HEK293 (cell line): ENCODE data around the gene TMEM35B.

Source experiments
- CTCF ChIA-PET: fragments of 350-600 bp; formaldehyde crosslinking; extraction: SDS; loops from one replicate; lab custom pipeline; 2021; ENCODE audit warnings: antibody characterized with exemption; lab: Yijun Ruan, JAX
- POLR2A ChIA-PET: fragments of 300-600 bp; formaldehyde crosslinking; extraction: SDS; loops from one replicate; lab custom pipeline; 2020; ENCODE audit warnings: antibody characterized with exemption, inconsistent platforms; lab: Yijun Ruan, JAX
- H3K27ac ChIP-seq: fragments of 200-500 bp; sonication (Bioruptor generic); 2 replicates; pipeline ENCODE4 v1.5.1; 2014; ENCODE audit warnings: low read depth, low read length, control low read depth, inconsistent platforms; ENCODE audit errors: extremely low read depth
- H3K36me3 ChIP-seq, 2 experiments: fragments of 200-500 bp in 1 of 2; sonication (Bioruptor generic) in 1 of 2; 1 replicate in 1 of 2; 2 replicates in 1 of 2; pipeline ENCODE4 v1.5.1; 2014 to 2017; ENCODE audit warnings: inconsistent platforms in 2 of 2, low read length in 2 of 2; ENCODE audit not compliant: control insufficient read depth in 2 of 2, insufficient read depth in 1 of 2
- H3K4me1 ChIP-seq: fragments of 200-500 bp; sonication (Bioruptor generic); 2 replicates; pipeline ENCODE4 v1.5.1; 2014; ENCODE audit warnings: mild to moderate bottlenecking, low read length, inconsistent platforms; ENCODE audit not compliant: control insufficient read depth, insufficient read depth
- H3K4me3 ChIP-seq: 2 replicates; pipeline ENCODE4 v1.5.1; 2011; ENCODE audit warnings: low read depth, mild to moderate bottlenecking, control low read depth, low read length, moderate library complexity
- H3K9me3 ChIP-seq: fragments of 200-500 bp; sonication (Bioruptor generic); 2 replicates; pipeline ENCODE4 v1.5.1; 2014; ENCODE audit warnings: low read depth, low read length, inconsistent platforms; ENCODE audit not compliant: control insufficient read depth, insufficient read depth
- GLIS1 ChIP-seq: fragments of 450-650 bp; formaldehyde crosslinking; IDR thresholded peaks from 2 replicates; pipeline ENCODE4 v1.5.1; 2016; ENCODE audit warnings: missing biosample characterization, missing genetic modification characterization
- KLF1 ChIP-seq: fragments of 450-650 bp; formaldehyde crosslinking; IDR thresholded peaks from 2 replicates; pipeline ENCODE4 v1.5.1; 2016; ENCODE audit warnings: missing biosample characterization, missing genetic modification characterization
- KLF10 ChIP-seq: fragments of 450-650 bp; IDR thresholded peaks from 2 replicates; pipeline ENCODE4 v1.5.1; 2018; ENCODE audit warnings: missing biosample characterization, mild to moderate bottlenecking, missing genetic modification characterization
- KLF16 ChIP-seq: fragments of 450-650 bp; formaldehyde crosslinking; IDR thresholded peaks from 2 replicates; pipeline ENCODE4 v1.5.1; 2017; ENCODE audit warnings: missing biosample characterization, missing genetic modification characterization
- KLF8 ChIP-seq: fragments of 450-650 bp; formaldehyde crosslinking; IDR thresholded peaks from 2 replicates; pipeline ENCODE4 v1.5.1; 2016; ENCODE audit warnings: missing biosample characterization, missing genetic modification characterization
- SCRT1 ChIP-seq: fragments of 450-650 bp; formaldehyde crosslinking; IDR thresholded peaks from 2 replicates; pipeline ENCODE4 v1.5.1; 2016; ENCODE audit warnings: missing biosample characterization, missing genetic modification characterization, borderline replicate concordance
- SETDB1 ChIP-seq: IDR thresholded peaks from one replicate; pipeline ENCODE4 v1.6.1; 2017; ENCODE audit warnings: mild to moderate bottlenecking, low read length, moderate library complexity, mixed read lengths; ENCODE audit not compliant: insufficient read length
- SP3 ChIP-seq: fragments of 450-650 bp; formaldehyde crosslinking; IDR thresholded peaks from 2 replicates; pipeline ENCODE4 v1.5.1; 2016; ENCODE audit warnings: missing biosample characterization, missing genetic modification characterization
- ZNF112 ChIP-seq: fragments of 450-650 bp; formaldehyde crosslinking; IDR thresholded peaks from 2 replicates; pipeline ENCODE4 v1.5.0; 2017; ENCODE audit warnings: missing biosample characterization, missing genetic modification characterization
- ZNF155 ChIP-seq: fragments of 450-650 bp; formaldehyde crosslinking; IDR thresholded peaks from 2 replicates; pipeline ENCODE4 v1.5.1; 2016; ENCODE audit warnings: missing biosample characterization, missing genetic modification characterization
- ZNF169 ChIP-seq: fragments of 450-650 bp; formaldehyde crosslinking; IDR thresholded peaks from 2 replicates; pipeline ENCODE4 v1.5.1; 2016; ENCODE audit warnings: missing biosample characterization, missing genetic modification characterization
- ZNF2 ChIP-seq: fragments of 450-650 bp; formaldehyde crosslinking; IDR thresholded peaks from 2 replicates; pipeline ENCODE4 v1.5.1; 2016; ENCODE audit warnings: missing biosample characterization, missing genetic modification characterization
- ZNF211 ChIP-seq: fragments of 450-650 bp; formaldehyde crosslinking; IDR thresholded peaks from 2 replicates; pipeline ENCODE4 v1.5.1; 2016; ENCODE audit warnings: low read depth, missing biosample characterization, missing genetic modification characterization
- ZNF302 ChIP-seq: fragments of 450-650 bp; formaldehyde crosslinking; IDR thresholded peaks from 2 replicates; pipeline ENCODE4 v1.5.1; 2016; ENCODE audit warnings: missing biosample characterization, missing genetic modification characterization, low read depth
- ZNF391 ChIP-seq: fragments of 450-650 bp; formaldehyde crosslinking; IDR thresholded peaks from 2 replicates; pipeline ENCODE4 v1.5.1; 2016; ENCODE audit warnings: low read depth, missing biosample characterization, missing genetic modification characterization, borderline replicate concordance
- ZNF544 ChIP-seq: fragments of 450-650 bp; formaldehyde crosslinking; IDR thresholded peaks from 2 replicates; pipeline ENCODE4 v1.5.0; 2017; ENCODE audit warnings: missing biosample characterization, missing genetic modification characterization
- ZNF558 ChIP-seq: fragments of 450-650 bp; formaldehyde crosslinking; IDR thresholded peaks from 2 replicates; pipeline ENCODE4 v1.5.1; 2016; ENCODE audit warnings: missing biosample characterization, missing genetic modification characterization
- ZNF768 ChIP-seq: fragments of 450-650 bp; formaldehyde crosslinking; IDR thresholded peaks from 2 replicates; pipeline ENCODE4 v1.5.1; 2018; ENCODE audit warnings: missing biosample characterization, mild to moderate bottlenecking, missing genetic modification characterization
- ZSCAN16 ChIP-seq: fragments of 450-650 bp; formaldehyde crosslinking; IDR thresholded peaks from 2 replicates; pipeline ENCODE4 v1.5.1; 2016; ENCODE audit warnings: missing biosample characterization, missing genetic modification characterization
- ZXDB ChIP-seq: fragments of 450-650 bp; formaldehyde crosslinking; IDR thresholded peaks from 2 replicates; pipeline ENCODE4 v1.5.1; 2016; ENCODE audit warnings: missing biosample characterization, missing genetic modification characterization
- TF ChIP-seq, protein P1 (sequence below): fragments of 450-650 bp; formaldehyde crosslinking; IDR thresholded peaks from 2 replicates; pipeline ENCODE4 v1.5.1; 2016; ENCODE audit warnings: missing biosample characterization, missing genetic modification characterization
- TF ChIP-seq, protein P2 (sequence below): fragments of 450-650 bp; formaldehyde crosslinking; IDR thresholded peaks from 2 replicates; pipeline ENCODE4 v1.5.1; 2016; ENCODE audit warnings: missing biosample characterization, missing genetic modification characterization
- TF ChIP-seq, protein P3 (sequence below): fragments of 450-650 bp; formaldehyde crosslinking; IDR thresholded peaks from 2 replicates; pipeline ENCODE4 v1.5.1; 2017; ENCODE audit warnings: missing biosample characterization, missing genetic modification characterization
- TF ChIP-seq, protein P4 (sequence below): fragments of 450-650 bp; formaldehyde crosslinking; IDR thresholded peaks from 2 replicates; pipeline ENCODE4 v1.5.1; 2016; ENCODE audit warnings: missing biosample characterization, missing genetic modification characterization
- TF ChIP-seq, protein P5 (sequence below): fragments of 450-650 bp; formaldehyde crosslinking; IDR thresholded peaks from 2 replicates; pipeline ENCODE4 v1.5.1; 2017; ENCODE audit warnings: missing biosample characterization, missing genetic modification characterization
- TF ChIP-seq, protein P6 (sequence below): sonication (generic); formaldehyde crosslinking; IDR thresholded peaks from 2 replicates; pipeline ENCODE4 v1.8.1; 2022; ENCODE audit warnings: mild to moderate bottlenecking, moderate library complexity, missing genetic modification reagents

The TMEM35B gene

DNA sequence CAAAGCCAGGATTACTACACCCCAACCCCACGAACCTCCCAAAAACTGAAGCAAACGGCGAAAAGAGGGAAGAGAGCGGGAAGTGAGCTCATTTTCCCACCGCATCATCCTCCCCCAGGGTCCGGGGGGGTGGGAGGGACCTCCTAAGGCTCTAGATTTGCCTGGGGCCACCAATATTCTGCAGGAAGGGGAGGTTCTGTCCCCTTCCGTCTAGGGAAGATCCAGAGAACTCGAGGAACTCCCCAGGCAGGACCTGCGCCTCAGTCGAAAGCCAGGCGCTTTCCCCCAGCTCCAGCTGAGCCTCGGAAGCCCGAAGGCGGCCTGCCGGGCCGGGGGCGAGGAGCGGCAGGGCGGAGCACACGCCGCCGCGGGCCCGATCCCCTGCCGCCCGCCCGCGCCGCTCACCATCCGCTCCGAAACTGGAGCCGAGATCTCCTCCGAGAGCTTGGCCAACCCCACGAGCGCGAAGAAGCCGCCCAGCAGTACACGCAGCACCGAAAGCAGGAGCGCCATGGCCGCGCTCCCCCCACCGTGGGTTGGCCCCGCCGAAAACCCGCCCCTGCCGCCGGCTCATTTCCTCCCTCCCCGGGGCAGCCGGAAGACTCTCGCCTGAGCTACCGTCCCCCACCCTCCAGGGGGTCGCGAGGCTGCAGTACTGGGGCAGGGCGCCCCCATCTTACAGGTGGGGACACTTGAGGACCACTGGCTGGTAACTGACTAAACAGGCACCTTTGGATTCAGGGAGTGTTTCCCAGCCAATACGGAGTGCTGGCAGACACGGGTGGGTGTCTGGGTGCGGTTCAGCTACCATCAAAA, at the start of gene TMEM35B:
Gene TMEM35B (minus strand): TSS at position 555 of the 816 bp plus-strand sequence. CDS start 42 bp downstream, at position 513.
- Histone ChIP-seq H3K9me3 (no peaks in the 10 kb centered on the region), H3K36me3 (peaks cover 0 to 23% of the 10 kb centered on the region in 2 experiments; a peak in 2 of 3 replicates), H3K4me1 (peaks cover 8% of the 10 kb centered on the region), H3K4me3 (peak within 1 kb of the TSS; percentile 74), H3K27ac (peak within 1 kb of the TSS; percentile 81; the same call in 1 of the 2 replicates)
- CTCF ChIA-PET, result interaction anchor here (0.6 to 1.3 kb wide), 3 partner anchors 118 to 132 kb away, joined by 3 to 6 read pairs (median 4); no protein-coding TSS in a partner anchor
- POLR2A ChIA-PET, result interaction anchor here (0.6 to 1.8 kb wide), 18 partner anchors 8 to 785 kb away, joined by 3 to 15 read pairs (median 6); partner anchors contain the start of genes CLSPN, SMIM12, ZMYM1 and ZMYM6
- TF ChIP-seq KLF10, result no peak
- TF ChIP-seq ZNF2 (tag by site-specific recombination), result peak; percentile 54; the same call in 1 of the 2 replicates
- TF ChIP-seq, protein P1, sequence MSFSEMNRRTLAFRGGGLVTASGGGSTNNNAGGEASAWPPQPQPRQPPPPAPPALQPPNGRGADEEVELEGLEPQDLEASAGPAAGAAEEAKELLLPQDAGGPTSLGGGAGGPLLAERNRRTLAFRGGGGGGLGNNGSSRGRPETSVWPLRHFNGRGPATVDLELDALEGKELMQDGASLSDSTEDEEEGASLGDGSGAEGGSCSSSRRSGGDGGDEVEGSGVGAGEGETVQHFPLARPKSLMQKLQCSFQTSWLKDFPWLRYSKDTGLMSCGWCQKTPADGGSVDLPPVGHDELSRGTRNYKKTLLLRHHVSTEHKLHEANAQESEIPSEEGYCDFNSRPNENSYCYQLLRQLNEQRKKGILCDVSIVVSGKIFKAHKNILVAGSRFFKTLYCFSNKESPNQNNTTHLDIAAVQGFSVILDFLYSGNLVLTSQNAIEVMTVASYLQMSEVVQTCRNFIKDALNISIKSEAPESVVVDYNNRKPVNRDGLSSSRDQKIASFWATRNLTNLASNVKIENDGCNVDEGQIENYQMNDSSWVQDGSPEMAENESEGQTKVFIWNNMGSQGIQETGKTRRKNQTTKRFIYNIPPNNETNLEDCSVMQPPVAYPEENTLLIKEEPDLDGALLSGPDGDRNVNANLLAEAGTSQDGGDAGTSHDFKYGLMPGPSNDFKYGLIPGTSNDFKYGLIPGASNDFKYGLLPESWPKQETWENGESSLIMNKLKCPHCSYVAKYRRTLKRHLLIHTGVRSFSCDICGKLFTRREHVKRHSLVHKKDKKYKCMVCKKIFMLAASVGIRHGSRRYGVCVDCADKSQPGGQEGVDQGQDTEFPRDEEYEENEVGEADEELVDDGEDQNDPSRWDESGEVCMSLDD (tag by site-specific recombination), result peak; percentile 73; the same call in 1 of the 2 replicates
- TF ChIP-seq ZNF211 (tag by site-specific recombination), result no peak
- TF ChIP-seq, protein P2, sequence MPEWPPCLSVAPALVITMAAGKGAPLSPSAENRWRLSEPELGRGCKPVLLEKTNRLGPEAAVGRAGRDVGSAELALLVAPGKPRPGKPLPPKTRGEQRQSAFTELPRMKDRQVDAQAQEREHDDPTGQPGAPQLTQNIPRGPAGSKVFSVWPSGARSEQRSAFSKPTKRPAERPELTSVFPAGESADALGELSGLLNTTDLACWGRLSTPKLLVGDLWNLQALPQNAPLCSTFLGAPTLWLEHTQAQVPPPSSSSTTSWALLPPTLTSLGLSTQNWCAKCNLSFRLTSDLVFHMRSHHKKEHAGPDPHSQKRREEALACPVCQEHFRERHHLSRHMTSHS (tag by site-specific recombination), result no peak
- TF ChIP-seq KLF1 (tag by site-specific recombination), result peak; percentile 41
- no peak for TF ChIP-seq SETDB1
- peak; percentile 72 for TF ChIP-seq SP3 (tag by site-specific recombination)
- TF ChIP-seq ZXDB, result peak; percentile 87
- no peak for TF ChIP-seq ZNF558 (tag by site-specific recombination)
- TF ChIP-seq KLF16 (tag by site-specific recombination), result 0 out of 2 replicates have a peak, but pooled peaks have one; percentile 42
- TF ChIP-seq, protein P3, sequence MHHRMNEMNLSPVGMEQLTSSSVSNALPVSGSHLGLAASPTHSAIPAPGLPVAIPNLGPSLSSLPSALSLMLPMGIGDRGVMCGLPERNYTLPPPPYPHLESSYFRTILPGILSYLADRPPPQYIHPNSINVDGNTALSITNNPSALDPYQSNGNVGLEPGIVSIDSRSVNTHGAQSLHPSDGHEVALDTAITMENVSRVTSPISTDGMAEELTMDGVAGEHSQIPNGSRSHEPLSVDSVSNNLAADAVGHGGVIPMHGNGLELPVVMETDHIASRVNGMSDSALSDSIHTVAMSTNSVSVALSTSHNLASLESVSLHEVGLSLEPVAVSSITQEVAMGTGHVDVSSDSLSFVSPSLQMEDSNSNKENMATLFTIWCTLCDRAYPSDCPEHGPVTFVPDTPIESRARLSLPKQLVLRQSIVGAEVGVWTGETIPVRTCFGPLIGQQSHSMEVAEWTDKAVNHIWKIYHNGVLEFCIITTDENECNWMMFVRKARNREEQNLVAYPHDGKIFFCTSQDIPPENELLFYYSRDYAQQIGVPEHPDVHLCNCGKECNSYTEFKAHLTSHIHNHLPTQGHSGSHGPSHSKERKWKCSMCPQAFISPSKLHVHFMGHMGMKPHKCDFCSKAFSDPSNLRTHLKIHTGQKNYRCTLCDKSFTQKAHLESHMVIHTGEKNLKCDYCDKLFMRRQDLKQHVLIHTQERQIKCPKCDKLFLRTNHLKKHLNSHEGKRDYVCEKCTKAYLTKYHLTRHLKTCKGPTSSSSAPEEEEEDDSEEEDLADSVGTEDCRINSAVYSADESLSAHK (tag by site-specific recombination), result peak; percentile 56; the same call in 1 of the 2 replicates
- TF ChIP-seq GLIS1 (tag by site-specific recombination), result peak; percentile 84
- TF ChIP-seq, protein P4, sequence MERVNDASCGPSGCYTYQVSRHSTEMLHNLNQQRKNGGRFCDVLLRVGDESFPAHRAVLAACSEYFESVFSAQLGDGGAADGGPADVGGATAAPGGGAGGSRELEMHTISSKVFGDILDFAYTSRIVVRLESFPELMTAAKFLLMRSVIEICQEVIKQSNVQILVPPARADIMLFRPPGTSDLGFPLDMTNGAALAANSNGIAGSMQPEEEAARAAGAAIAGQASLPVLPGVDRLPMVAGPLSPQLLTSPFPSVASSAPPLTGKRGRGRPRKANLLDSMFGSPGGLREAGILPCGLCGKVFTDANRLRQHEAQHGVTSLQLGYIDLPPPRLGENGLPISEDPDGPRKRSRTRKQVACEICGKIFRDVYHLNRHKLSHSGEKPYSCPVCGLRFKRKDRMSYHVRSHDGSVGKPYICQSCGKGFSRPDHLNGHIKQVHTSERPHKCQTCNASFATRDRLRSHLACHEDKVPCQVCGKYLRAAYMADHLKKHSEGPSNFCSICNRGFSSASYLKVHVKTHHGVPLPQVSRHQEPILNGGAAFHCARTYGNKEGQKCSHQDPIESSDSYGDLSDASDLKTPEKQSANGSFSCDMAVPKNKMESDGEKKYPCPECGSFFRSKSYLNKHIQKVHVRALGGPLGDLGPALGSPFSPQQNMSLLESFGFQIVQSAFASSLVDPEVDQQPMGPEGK, result peak; percentile 88
- peak; percentile 48; the same call in 1 of the 2 replicates for TF ChIP-seq KLF8
- no peak for TF ChIP-seq ZNF155 (tag by site-specific recombination)
- TF ChIP-seq ZNF302 (tag by site-specific recombination), result no peak
- no peak for TF ChIP-seq ZNF391 (tag by site-specific recombination)
- no peak for TF ChIP-seq ZNF768 (tag by site-specific recombination)
- TF ChIP-seq SCRT1 (tag by site-specific recombination), result 0 out of 2 replicates have a peak, but pooled peaks have one; percentile 26
- TF ChIP-seq, protein P5, sequence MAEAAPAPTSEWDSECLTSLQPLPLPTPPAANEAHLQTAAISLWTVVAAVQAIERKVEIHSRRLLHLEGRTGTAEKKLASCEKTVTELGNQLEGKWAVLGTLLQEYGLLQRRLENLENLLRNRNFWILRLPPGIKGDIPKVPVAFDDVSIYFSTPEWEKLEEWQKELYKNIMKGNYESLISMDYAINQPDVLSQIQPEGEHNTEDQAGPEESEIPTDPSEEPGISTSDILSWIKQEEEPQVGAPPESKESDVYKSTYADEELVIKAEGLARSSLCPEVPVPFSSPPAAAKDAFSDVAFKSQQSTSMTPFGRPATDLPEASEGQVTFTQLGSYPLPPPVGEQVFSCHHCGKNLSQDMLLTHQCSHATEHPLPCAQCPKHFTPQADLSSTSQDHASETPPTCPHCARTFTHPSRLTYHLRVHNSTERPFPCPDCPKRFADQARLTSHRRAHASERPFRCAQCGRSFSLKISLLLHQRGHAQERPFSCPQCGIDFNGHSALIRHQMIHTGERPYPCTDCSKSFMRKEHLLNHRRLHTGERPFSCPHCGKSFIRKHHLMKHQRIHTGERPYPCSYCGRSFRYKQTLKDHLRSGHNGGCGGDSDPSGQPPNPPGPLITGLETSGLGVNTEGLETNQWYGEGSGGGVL, result peak; percentile 95
- no peak for TF ChIP-seq ZNF169 (tag by site-specific recombination)
- no peak for TF ChIP-seq ZNF544
- no peak for TF ChIP-seq ZSCAN16 (tag by site-specific recombination)
- TF ChIP-seq, protein P6, sequence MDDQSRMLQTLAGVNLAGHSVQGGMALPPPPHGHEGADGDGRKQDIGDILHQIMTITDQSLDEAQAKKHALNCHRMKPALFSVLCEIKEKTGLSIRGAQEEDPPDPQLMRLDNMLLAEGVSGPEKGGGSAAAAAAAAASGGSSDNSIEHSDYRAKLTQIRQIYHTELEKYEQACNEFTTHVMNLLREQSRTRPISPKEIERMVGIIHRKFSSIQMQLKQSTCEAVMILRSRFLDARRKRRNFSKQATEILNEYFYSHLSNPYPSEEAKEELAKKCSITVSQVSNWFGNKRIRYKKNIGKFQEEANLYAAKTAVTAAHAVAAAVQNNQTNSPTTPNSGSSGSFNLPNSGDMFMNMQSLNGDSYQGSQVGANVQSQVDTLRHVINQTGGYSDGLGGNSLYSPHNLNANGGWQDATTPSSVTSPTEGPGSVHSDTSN, result no peak
- no peak for TF ChIP-seq ZNF112 (tag by site-specific recombination)
